Measurements from ENCODE around the gene GAS6.

Gene GAS6

GRCh38 chr13:113802761-113803160 lies 61.1 kb downstream of the GAS6 start:
- H3K4me1 Mint-ChIP-seq: peaks cover 15% of the 10 kb centered on the region
- H3K27me3 Mint-ChIP-seq (ENCODE audit: low read depth, poor library complexity): no peaks in the 10 kb centered on the region
- no peak for DNase-seq
- H3K4me3 Mint-ChIP-seq: no peak overlapping the region
- no peak for TF ChIP-seq CTCF (IDR thresholded peaks at IDR 0.05)
- H3K9me3 Mint-ChIP-seq: peaks cover 6% of the 10 kb centered on the region
- H3K27ac Mint-ChIP-seq: no peak overlapping the region
- H3K36me3 Mint-ChIP-seq (ENCODE audit: low read depth): no peaks in the 10 kb centered on the region

GRCh38 chr13:113802090-113802531 lies 61.8 kb downstream of the GAS6 start:
- H3K9me3 Mint-ChIP-seq: peaks cover 4% of the 10 kb centered on the region
- peak; percentile 75 for DNase-seq
- H3K4me3 Mint-ChIP-seq: no peak overlapping the region
- peaks cover 15% of the 10 kb centered on the region for H3K4me1 Mint-ChIP-seq
- TF ChIP-seq CTCF (IDR thresholded peaks at IDR 0.05): no peak
- H3K27me3 Mint-ChIP-seq (ENCODE audit: low read depth, poor library complexity): no peaks in the 10 kb centered on the region
- H3K27ac Mint-ChIP-seq: no peak overlapping the region
- no peaks in the 10 kb centered on the region for H3K36me3 Mint-ChIP-seq (ENCODE audit: low read depth)

- DNase-seq: no peak
- TF ChIP-seq CTCF (IDR thresholded peaks at IDR 0.05): no peak
- Mint-ChIP-seq H3K4me1 (peaks cover 15% of the 10 kb centered on the region), H3K4me3 (no peak overlapping the region), H3K9me3 (peaks cover 4% of the 10 kb centered on the region), H3K27ac (no peak overlapping the region), H3K36me3 (ENCODE audit: low read depth) (no peaks in the 10 kb centered on the region), H3K27me3 (ENCODE audit: low read depth, poor library complexity) (no peaks in the 10 kb centered on the region)
Observed at GRCh38 chr13:113801289-113801961, 62.5 kb downstream of the GAS6 start.

- TF ChIP-seq CTCF (IDR thresholded peaks at IDR 0.05): no peak
- Mint-ChIP-seq H3K27me3 (ENCODE audit: low read depth, poor library complexity) (no peaks in the 10 kb centered on the region), H3K27ac (no peak overlapping the region), H3K9me3 (no peaks in the 10 kb centered on the region), H3K4me3 (no peak overlapping the region), H3K4me1 (peaks cover 15% of the 10 kb centered on the region), H3K36me3 (ENCODE audit: low read depth) (no peaks in the 10 kb centered on the region)
- DNase-seq: no peak
Observed at GRCh38 chr13:113800576-113800926, 63.3 kb downstream of the GAS6 start.

- Mint-ChIP-seq H3K9me3 (no peaks in the 10 kb centered on the region), H3K36me3 (ENCODE audit: low read depth) (no peaks in the 10 kb centered on the region), H3K27ac (no peak overlapping the region), H3K4me3 (no peak overlapping the region), H3K27me3 (ENCODE audit: low read depth, poor library complexity) (peaks cover 4% of the 10 kb centered on the region), H3K4me1 (peaks cover 15% of the 10 kb centered on the region)
- DNase-seq: no peak
- no peak for TF ChIP-seq CTCF (IDR thresholded peaks at IDR 0.05)
Observed at GRCh38 chr13:113798200-113798811, 65.6 kb downstream of the GAS6 start.
